Esophagus (tissue), 2 donors: ENCODE measurements around the gene DENND1B. TPM values are rescaled to one million over a fixed set of nuclear protein-coding genes. Genes with fewer than 3 reads are reported as not detected.

Source experiments
- H3K27ac ChIP-seq, 2 donors: one replicate each; pipeline ENCODE4 v1.5.1; 2013; ENCODE audit warnings: low read depth in 2 of 2, mild to moderate bottlenecking in 2 of 2, inconsistent platforms in 1 of 2, low read length in 1 of 2, moderate library complexity in 1 of 2
- H3K27me3 ChIP-seq, 2 donors: one replicate each; pipeline ENCODE4 v1.6.1; 2013; ENCODE audit warnings: low read length in 2 of 2, control low read depth in 1 of 2, mild to moderate bottlenecking in 1 of 2; ENCODE audit not compliant: insufficient read depth in 2 of 2, control insufficient read depth in 1 of 2
- H3K36me3 ChIP-seq, 2 donors: one replicate each; pipeline ENCODE4 v1.6.1; 2013; ENCODE audit warnings: low read length in 1 of 2; ENCODE audit not compliant: control insufficient read depth in 2 of 2, insufficient read depth in 2 of 2
- H3K4me1 ChIP-seq, 2 donors: one replicate each; pipeline ENCODE4 v1.6.1; 2013; ENCODE audit warnings: low read length in 1 of 2; ENCODE audit not compliant: control insufficient read depth in 2 of 2, insufficient read depth in 2 of 2
- H3K4me3 ChIP-seq, 2 donors: one replicate each; pipeline ENCODE4 v1.5.1; 2013; ENCODE audit warnings: low read length in 2 of 2, mild to moderate bottlenecking in 2 of 2, low read depth in 1 of 2, moderate library complexity in 1 of 2
- H3K9me3 ChIP-seq, 2 donors: one replicate each; pipeline ENCODE4 v1.6.1; 2013; ENCODE audit warnings: mild to moderate bottlenecking in 2 of 2, low read depth in 1 of 2, low read length in 1 of 2, moderate library complexity in 1 of 2; ENCODE audit not compliant: control insufficient read depth in 2 of 2, insufficient read depth in 1 of 2
- WGBS, 2 donors: extraction: QIAGEN DNeasy Blood & Tissue Kit; methylation state at CpG; one replicate each; pipeline ENCODE4 v1.1.7; 2013; 5-methylcytosine and 5-hydroxymethylcytosine counted together
- polyA plus RNA-seq, 2 donors: library from polyadenylated mRNA; stranded (reverse); fragments of 200-250 nt; gene quantifications; one replicate each; pipeline ENCODE4 v1.2.3, GENCODE V29; 2013
- donor health status: healthy with polysubstance abuse.
- donor health status: Bipolar disorder and iron deficiency.

The DENND1B gene
- polyA plus RNA-seq, 2 donors: 3.4 to 4.8 TPM

- Histone ChIP-seq H3K4me1 (no peaks in the 10 kb centered on the region), H3K9me3 (no peaks in the 10 kb centered on the region), H3K4me3 (no peak overlapping the region), H3K36me3 (no peaks in the 10 kb centered on the region), H3K27me3 (no peaks in the 10 kb centered on the region), H3K27ac (no peak overlapping the region)
- 86 to 87% methylated on average over 4 of the region's 4 CpGs for WGBS, 2 donors
Observed at GRCh38 chr1:197677752-197678295, 97.5 kb downstream of the DENND1B start.

GRCh38 chr1:197677313-197677712, 98.0 kb downstream of the DENND1B start:
- H3K27me3 ChIP-seq: no peaks in the 10 kb centered on the region
- WGBS, 2 donors: 84 to 92% methylated on average over 3 of the region's 3 CpGs

GRCh38 chr1:197675583-197676208, 99.6 kb downstream of the DENND1B start:
- Histone ChIP-seq H3K4me1 (no peaks in the 10 kb centered on the region), H3K4me3 (no peak overlapping the region), H3K27me3 (no peaks in the 10 kb centered on the region), H3K36me3 (no peaks in the 10 kb centered on the region), H3K9me3 (no peaks in the 10 kb centered on the region), H3K27ac (no peak overlapping the region)
- 34 to 37% methylated on average over 5 of the region's 5 CpGs for WGBS, 2 donors

More at GRCh38 chr1:197677313-197677712, 98.0 kb downstream of the DENND1B start:
- H3K4me1 ChIP-seq: no peaks in the 10 kb centered on the region
- H3K27ac ChIP-seq: no peak overlapping the region
- no peaks in the 10 kb centered on the region for H3K9me3 ChIP-seq
- no peaks in the 10 kb centered on the region for H3K36me3 ChIP-seq
- H3K4me3 ChIP-seq: no peak overlapping the region

GRCh38 chr1:197674286-197674685, 101.0 kb downstream of the DENND1B start:
- no peaks in the 10 kb centered on the region for H3K36me3 ChIP-seq
- no peaks in the 10 kb centered on the region for H3K9me3 ChIP-seq
- no peak overlapping the region for H3K27ac ChIP-seq
- H3K4me1 ChIP-seq: no peaks in the 10 kb centered on the region
- no peaks in the 10 kb centered on the region for H3K27me3 ChIP-seq
- 90 to 91% methylated on average over 3 of the region's 3 CpGs for WGBS, 2 donors
- no peak overlapping the region for H3K4me3 ChIP-seq

GRCh38 chr1:197673292-197673691, 102.0 kb downstream of the DENND1B start:
- Histone ChIP-seq H3K27me3 (no peaks in the 10 kb centered on the region), H3K9me3 (no peaks in the 10 kb centered on the region), H3K27ac (no peak overlapping the region), H3K36me3 (no peaks in the 10 kb centered on the region), H3K4me1 (no peaks in the 10 kb centered on the region), H3K4me3 (no peak overlapping the region)
- WGBS, 2 donors: 80 to 87% methylated on average over 2 of the region's 2 CpGs

GRCh38 chr1:197672347-197672746, 102.9 kb downstream of the DENND1B start:
- Histone ChIP-seq H3K27ac (no peak overlapping the region), H3K9me3 (no peaks in the 10 kb centered on the region), H3K4me1 (no peaks in the 10 kb centered on the region), H3K27me3 (no peaks in the 10 kb centered on the region), H3K36me3 (no peaks in the 10 kb centered on the region), H3K4me3 (no peak overlapping the region)
- WGBS, 2 donors: 97 to 100% methylated on average over 1 of the region's 1 CpG

GRCh38 chr1:197671920-197672319, 103.4 kb downstream of the DENND1B start:
- no peaks in the 10 kb centered on the region for H3K36me3 ChIP-seq
- no peaks in the 10 kb centered on the region for H3K9me3 ChIP-seq
- no peaks in the 10 kb centered on the region for H3K27me3 ChIP-seq
- WGBS, 2 donors: 86 to 93% methylated on average over 1 of the region's 1 CpG
- H3K4me1 ChIP-seq: no peaks in the 10 kb centered on the region
- no peak overlapping the region for H3K27ac ChIP-seq
- no peak overlapping the region for H3K4me3 ChIP-seq

- no peaks in the 10 kb centered on the region for H3K9me3 ChIP-seq
- no peak overlapping the region for H3K27ac ChIP-seq
- no peaks in the 10 kb centered on the region for H3K27me3 ChIP-seq
- H3K36me3 ChIP-seq: no peaks in the 10 kb centered on the region
- WGBS, 2 donors: 95% methylated on average over 1 of the region's 1 CpG
- H3K4me3 ChIP-seq: no peak overlapping the region
- no peaks in the 10 kb centered on the region for H3K4me1 ChIP-seq
Observed at GRCh38 chr1:197671140-197671539, 104.1 kb downstream of the DENND1B start.

GRCh38 chr1:197666769-197667285, 108.5 kb downstream of the DENND1B start:
- WGBS, 2 donors: 96 to 98% methylated on average over 11 of the region's 11 CpGs

GRCh38 chr1:197664391-197664790, 110.9 kb downstream of the DENND1B start:
- WGBS, 2 donors: 92 to 94% methylated on average over 1 of the region's 1 CpG
- no peak overlapping the region for H3K27ac ChIP-seq

More at GRCh38 chr1:197666769-197667285, 108.5 kb downstream of the DENND1B start:
- no peaks in the 10 kb centered on the region for H3K36me3 ChIP-seq
- no peak overlapping the region for H3K4me3 ChIP-seq
- H3K9me3 ChIP-seq: no peaks in the 10 kb centered on the region
- no peaks in the 10 kb centered on the region for H3K4me1 ChIP-seq
- H3K27me3 ChIP-seq: no peaks in the 10 kb centered on the region
- no peak overlapping the region for H3K27ac ChIP-seq

More at GRCh38 chr1:197664391-197664790, 110.9 kb downstream of the DENND1B start:
- Histone ChIP-seq H3K36me3 (no peaks in the 10 kb centered on the region), H3K4me3 (no peak overlapping the region), H3K27me3 (no peaks in the 10 kb centered on the region), H3K4me1 (no peaks in the 10 kb centered on the region), H3K9me3 (no peaks in the 10 kb centered on the region)
